Neutrophil (primary cell): Measurements from ENCODE around the gene LRBA.

Experiments
- H3K27ac ChIP-seq: fragments of 200-600 bp; sonication (generic); 2 replicates; pipeline ENCODE4 v1.5.1; 2016; ENCODE audit warnings: mild to moderate bottlenecking, moderate library complexity
- H3K27me3 ChIP-seq: fragments of 200-600 bp; sonication (generic); 2 replicates; pipeline ENCODE4 v1.6.0; 2016; ENCODE audit warnings: mild to moderate bottlenecking
- H3K36me3 ChIP-seq: fragments of 200-600 bp; sonication (generic); 2 replicates; pipeline ENCODE4 v1.5.1; 2017
- H3K4me1 ChIP-seq, 2 experiments: fragments of 200-600 bp in 1 of 2; sonication (generic) in 1 of 2; 1 replicate in 1 of 2; 2 replicates in 1 of 2; pipeline versions ENCODE4 v1.5.1 to v1.6.1; 2013 to 2016; ENCODE audit warnings: low read depth in 1 of 2, low read length in 1 of 2, mild to moderate bottlenecking in 1 of 2, moderate library complexity in 1 of 2; ENCODE audit not compliant: control insufficient read depth in 1 of 2, insufficient read depth in 1 of 2
- H3K4me3 ChIP-seq, 2 experiments: fragments of 200-600 bp in 1 of 2; sonication (generic) in 1 of 2; 1 replicate in 1 of 2; 2 replicates in 1 of 2; pipeline ENCODE4 v1.5.1; 2013 to 2016; ENCODE audit warnings: low read depth in 1 of 2, low read length in 1 of 2, mild to moderate bottlenecking in 1 of 2, moderate library complexity in 1 of 2
- H3K9me3 ChIP-seq: fragments of 200-600 bp; sonication (generic); 2 replicates; pipeline ENCODE4 v1.5.1; 2016
- TF ChIP-seq, protein P1 (sequence below): fragments of 200-600 bp; sonication (generic); IDR thresholded peaks from 2 replicates; pipeline ENCODE4 v1.5.1; 2016; ENCODE audit warnings: antibody characterized with exemption

LRBA gene

DNA sequence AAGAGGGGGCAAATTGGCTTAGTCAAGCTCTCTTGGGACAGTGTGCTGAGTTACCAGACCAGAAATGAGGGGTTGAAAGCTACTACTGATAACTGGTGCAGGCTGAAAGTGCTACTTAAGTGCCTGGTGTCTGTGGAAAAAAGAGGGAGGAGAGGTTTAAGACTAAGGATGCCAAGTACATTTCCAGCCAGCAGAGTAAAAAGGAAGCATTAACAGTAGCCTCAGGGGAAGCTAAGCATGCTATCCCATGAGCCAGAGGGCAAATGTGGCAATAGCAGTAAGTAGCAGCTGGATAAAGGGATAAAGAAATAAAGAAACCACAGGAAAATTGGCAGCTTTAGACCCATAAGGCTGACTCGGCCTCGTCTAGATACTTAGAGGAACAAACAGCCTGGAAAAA, 629.5 kb downstream of the LRBA start:
- Histone ChIP-seq H3K27ac (no peak overlapping the region), H3K4me1 (no peaks in the 10 kb centered on the region), H3K27me3 (no peaks in the 10 kb centered on the region), H3K9me3 (no peaks in the 10 kb centered on the region), H3K4me3 (no peak overlapping the region), H3K36me3 (no peaks in the 10 kb centered on the region)
- TF ChIP-seq, protein P1, sequence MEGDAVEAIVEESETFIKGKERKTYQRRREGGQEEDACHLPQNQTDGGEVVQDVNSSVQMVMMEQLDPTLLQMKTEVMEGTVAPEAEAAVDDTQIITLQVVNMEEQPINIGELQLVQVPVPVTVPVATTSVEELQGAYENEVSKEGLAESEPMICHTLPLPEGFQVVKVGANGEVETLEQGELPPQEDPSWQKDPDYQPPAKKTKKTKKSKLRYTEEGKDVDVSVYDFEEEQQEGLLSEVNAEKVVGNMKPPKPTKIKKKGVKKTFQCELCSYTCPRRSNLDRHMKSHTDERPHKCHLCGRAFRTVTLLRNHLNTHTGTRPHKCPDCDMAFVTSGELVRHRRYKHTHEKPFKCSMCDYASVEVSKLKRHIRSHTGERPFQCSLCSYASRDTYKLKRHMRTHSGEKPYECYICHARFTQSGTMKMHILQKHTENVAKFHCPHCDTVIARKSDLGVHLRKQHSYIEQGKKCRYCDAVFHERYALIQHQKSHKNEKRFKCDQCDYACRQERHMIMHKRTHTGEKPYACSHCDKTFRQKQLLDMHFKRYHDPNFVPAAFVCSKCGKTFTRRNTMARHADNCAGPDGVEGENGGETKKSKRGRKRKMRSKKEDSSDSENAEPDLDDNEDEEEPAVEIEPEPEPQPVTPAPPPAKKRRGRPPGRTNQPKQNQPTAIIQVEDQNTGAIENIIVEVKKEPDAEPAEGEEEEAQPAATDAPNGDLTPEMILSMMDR, result no peak

DNA sequence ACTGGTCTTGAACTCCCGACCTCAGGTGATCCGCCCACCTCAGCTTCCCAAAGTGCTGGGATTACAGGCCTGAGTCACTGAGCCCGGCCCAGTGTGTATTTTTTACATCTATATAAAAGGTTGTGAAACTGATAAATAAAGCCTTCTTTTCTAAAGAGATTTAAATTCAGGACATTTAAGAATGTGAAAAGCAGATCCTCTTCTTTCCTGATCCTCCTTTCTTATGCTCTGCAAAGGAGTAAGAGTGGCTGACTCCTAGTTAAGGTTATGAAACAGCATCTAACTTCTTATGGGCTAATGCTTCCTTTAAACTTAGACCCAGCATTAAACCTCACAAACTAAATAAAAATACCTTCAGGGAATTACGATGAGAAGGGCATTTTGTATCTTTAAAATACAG, 630.8 kb downstream of the LRBA start:
- Histone ChIP-seq H3K4me3 (no peak overlapping the region), H3K27ac (no peak overlapping the region), H3K9me3 (no peaks in the 10 kb centered on the region), H3K36me3 (no peaks in the 10 kb centered on the region), H3K27me3 (no peaks in the 10 kb centered on the region), H3K4me1 (no peaks in the 10 kb centered on the region)
- TF ChIP-seq, protein P1, result no peak

DNA sequence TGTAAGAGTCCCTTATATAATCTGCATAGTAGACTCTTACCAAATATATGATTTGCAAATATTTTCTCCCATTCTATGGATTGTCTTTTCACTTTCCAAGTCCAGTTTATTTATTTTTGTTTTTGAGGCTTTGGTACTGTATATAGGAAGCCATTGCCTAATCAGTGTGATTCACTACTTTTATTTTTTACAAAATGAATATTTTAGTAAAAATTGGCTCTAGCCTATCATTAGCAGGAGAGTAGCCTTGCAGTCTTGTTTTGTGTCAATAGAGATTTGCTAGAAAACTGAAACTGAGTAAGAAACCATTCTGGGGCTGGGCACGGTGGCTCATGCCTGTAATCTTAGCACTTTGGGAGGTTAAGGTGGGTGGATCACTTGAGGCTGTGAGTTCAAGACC, 633.1 kb downstream of the LRBA start:
- TF ChIP-seq, protein P1, result no peak
- Histone ChIP-seq H3K4me1 (no peaks in the 10 kb centered on the region), H3K4me3 (no peak overlapping the region), H3K27me3 (no peaks in the 10 kb centered on the region), H3K9me3 (no peaks in the 10 kb centered on the region), H3K36me3 (no peaks in the 10 kb centered on the region), H3K27ac (no peak overlapping the region)

DNA sequence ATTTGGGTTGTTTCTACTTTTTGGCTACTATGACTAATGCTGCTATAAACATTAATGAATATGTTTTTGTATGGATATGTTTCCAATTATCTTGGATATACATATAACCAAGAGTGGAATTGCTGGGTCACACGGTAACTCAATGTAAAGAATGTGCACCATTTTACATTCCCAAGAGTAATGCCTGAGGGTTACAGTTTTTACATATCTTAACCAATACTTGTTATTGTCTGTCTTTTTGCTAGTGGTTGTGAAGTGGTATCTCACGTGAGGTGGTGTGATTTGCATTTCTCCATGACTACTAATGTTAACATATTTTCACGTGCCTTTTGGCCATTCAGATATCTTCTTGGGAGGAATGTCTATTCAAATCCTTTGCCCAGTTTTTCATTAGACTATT, 633.5 kb downstream of the LRBA start:
- Histone ChIP-seq H3K9me3 (no peaks in the 10 kb centered on the region), H3K36me3 (no peaks in the 10 kb centered on the region), H3K4me3 (no peak overlapping the region), H3K4me1 (no peaks in the 10 kb centered on the region), H3K27me3 (no peaks in the 10 kb centered on the region), H3K27ac (no peak overlapping the region)
- TF ChIP-seq, protein P1, result no peak

DNA sequence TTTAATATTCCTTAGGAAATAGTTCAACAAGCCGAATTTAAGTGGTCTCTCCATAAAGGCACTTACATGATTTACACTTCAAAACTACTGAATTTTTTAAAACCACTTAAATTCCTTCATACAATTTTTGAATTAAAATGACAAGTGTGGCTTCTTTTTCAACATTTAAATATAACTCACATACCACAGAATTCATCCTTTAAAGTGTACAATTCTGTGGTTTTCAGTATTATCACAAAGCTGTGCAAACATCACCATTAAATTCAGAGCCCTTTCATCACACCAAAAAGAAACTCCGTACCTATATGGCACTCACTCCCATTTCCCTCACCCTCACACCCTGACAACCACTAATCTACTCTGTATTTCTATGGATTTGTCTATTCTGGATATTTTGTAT, 634.0 kb downstream of the LRBA start:
- Histone ChIP-seq H3K9me3 (no peaks in the 10 kb centered on the region), H3K36me3 (no peaks in the 10 kb centered on the region), H3K4me1 (no peaks in the 10 kb centered on the region), H3K27ac (no peak overlapping the region), H3K27me3 (no peaks in the 10 kb centered on the region), H3K4me3 (no peak overlapping the region)
- TF ChIP-seq, protein P1, result no peak

DNA sequence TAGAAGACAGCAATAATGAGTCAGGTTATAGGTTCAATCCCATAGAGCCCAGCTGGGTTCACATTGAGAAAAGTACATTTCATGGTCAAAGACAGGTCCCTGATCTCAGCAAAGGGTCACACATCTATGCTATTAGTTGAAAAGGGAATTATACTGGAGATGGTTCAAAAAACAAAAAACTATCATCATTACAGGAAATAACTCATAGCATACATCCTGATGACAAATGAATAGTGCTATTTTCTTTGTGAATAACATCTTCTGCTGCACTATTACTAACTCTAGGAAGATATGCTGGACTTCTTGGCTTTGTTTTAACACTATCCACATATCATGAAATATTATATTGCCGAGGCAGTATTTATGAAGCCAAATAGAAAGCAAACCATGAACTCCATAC, 635.6 kb downstream of the LRBA start:
- Histone ChIP-seq H3K36me3 (no peaks in the 10 kb centered on the region), H3K27me3 (no peaks in the 10 kb centered on the region), H3K9me3 (no peaks in the 10 kb centered on the region), H3K4me1 (no peaks in the 10 kb centered on the region), H3K4me3 (no peak overlapping the region), H3K27ac (no peak overlapping the region)
- TF ChIP-seq, protein P1, result no peak
